HUES48 (cell line): Measurements from ENCODE around the gene ATM.

Experiments used
- H3K27ac ChIP-seq: one replicate; pipeline ENCODE4 v1.7.0; 2013; ENCODE audit warnings: low read depth, low read length, inconsistent platforms
- H3K27me3 ChIP-seq: 2 replicates; pipeline ENCODE4 v1.6.1; 2013; ENCODE audit warnings: mild to moderate bottlenecking, low read length; ENCODE audit not compliant: control insufficient read depth, insufficient read depth
- H3K36me3 ChIP-seq: 2 replicates; pipeline ENCODE4 v1.6.1; 2013; ENCODE audit warnings: low read length; ENCODE audit not compliant: control insufficient read depth, insufficient read depth
- H3K4me1 ChIP-seq: 2 replicates; pipeline ENCODE4 v1.6.1; 2013; ENCODE audit warnings: mild to moderate bottlenecking, low read length; ENCODE audit not compliant: control insufficient read depth, insufficient read depth
- H3K4me3 ChIP-seq: 2 replicates; pipeline ENCODE4 v1.5.1; 2013; ENCODE audit warnings: mild to moderate bottlenecking, low read depth, low read length
- H3K9ac ChIP-seq: 2 replicates; pipeline ENCODE4 v1.6.1; 2013; ENCODE audit warnings: mild to moderate bottlenecking, low read depth, low read length, moderate library complexity
- H3K9me3 ChIP-seq: 2 replicates; pipeline ENCODE4 v1.6.1; 2013; ENCODE audit warnings: low read length; ENCODE audit not compliant: control insufficient read depth, insufficient read depth

ATM gene

DNA sequence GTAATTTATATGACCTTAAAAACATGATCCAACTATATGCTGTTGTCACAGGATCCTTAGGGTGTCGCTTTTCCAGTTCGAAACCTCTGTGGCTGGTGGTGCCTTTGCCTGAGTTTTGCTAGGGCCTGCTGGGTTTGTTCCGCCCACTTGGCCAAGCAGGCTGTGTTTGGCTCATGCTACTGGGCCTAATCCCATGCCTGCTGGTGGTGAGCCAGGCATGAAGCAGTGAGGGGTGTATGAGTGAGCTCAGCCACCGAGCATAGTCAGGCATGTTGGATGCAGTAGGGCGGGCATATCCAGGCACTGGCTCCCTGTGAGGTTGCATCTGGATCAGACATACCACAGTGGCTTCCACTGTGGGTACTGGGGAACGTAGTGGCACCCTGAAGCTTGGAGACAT lies 16.7 kb upstream of the ATM start:
- Histone ChIP-seq H3K27me3 (no peaks in the 10 kb centered on the region), H3K4me1 (peaks cover 4% of the 10 kb centered on the region; the same call in 1 of the 2 replicates), H3K27ac (no peak overlapping the region), H3K4me3 (no peak overlapping the region), H3K9me3 (peaks cover 20% of the 10 kb centered on the region), H3K9ac (no peak overlapping the region), H3K36me3 (peaks cover 71% of the 10 kb centered on the region)

DNA sequence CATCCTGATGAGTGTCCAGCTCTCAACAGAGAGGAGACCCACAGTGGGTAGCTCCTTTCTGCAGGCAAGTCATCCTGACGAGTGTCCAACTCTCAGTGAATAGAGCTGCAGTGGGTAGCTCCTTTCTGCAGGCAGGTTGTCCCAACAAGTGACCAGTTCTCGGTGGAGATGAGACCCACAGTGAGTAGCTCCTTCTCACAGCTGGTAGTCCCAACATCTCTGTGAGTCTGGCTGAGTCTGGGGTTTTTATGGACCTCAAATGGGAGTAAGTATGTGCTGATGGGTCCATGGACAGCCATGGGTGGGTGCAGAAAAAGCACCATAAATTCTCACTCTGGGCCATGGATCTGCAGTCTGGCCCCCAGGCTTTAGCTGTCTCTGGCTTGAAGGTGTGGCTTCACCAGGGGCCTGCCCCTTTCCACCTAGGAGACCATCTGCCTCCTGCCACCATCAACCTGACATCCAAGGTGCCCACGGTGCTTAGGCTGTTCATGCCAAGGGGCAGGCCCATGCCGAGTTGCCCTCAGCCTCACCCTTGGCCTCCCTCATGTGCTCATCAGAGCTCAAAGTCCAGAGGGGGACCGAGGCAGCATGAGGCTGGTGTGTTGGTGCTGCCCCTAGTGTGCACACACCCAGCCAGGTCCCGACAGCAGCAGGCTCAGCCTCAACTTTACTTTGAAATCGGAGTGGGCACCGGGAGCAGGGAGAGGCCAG lies 15.7 kb upstream of the ATM start:
- Histone ChIP-seq H3K9ac (no peak overlapping the region), H3K4me3 (no peak overlapping the region), H3K27ac (no peak overlapping the region), H3K9me3 (peaks cover 20% of the 10 kb centered on the region), H3K36me3 (peaks cover 69% of the 10 kb centered on the region), H3K4me1 (no peaks in the 10 kb centered on the region), H3K27me3 (no peaks in the 10 kb centered on the region)

GRCh38 chr11:108207683-108208060 lies 15.2 kb upstream of the ATM start:
- Histone ChIP-seq H3K4me3 (no peak overlapping the region), H3K4me1 (no peaks in the 10 kb centered on the region), H3K36me3 (peaks cover 67% of the 10 kb centered on the region), H3K9ac (no peak overlapping the region), H3K27me3 (no peaks in the 10 kb centered on the region), H3K9me3 (peaks cover 20% of the 10 kb centered on the region), H3K27ac (no peak overlapping the region)

DNA sequence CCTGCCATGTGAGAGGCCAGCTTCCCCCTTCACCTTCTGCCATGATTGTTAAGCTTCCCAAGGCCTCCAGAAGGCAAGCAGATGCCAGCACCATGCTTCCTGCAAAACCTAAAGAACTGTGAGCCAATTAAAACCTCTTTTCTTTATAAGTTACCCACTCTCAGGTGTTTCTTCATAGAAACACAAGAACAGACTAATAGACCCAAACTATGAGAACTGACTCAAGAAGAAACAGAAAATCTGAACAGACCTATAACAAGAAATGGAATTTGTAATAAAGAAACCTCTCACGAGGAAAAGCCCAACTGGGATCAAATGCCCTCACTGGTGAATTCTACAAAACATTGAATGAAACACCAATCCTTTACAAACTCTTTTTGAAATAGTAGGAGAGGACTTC lies 12.4 kb upstream of the ATM start:
- no peak overlapping the region for H3K4me3 ChIP-seq
- peaks cover 13% of the 10 kb centered on the region for H3K9me3 ChIP-seq
- no peaks in the 10 kb centered on the region for H3K27me3 ChIP-seq
- H3K9ac ChIP-seq, result no peak overlapping the region
- peaks cover 56% of the 10 kb centered on the region for H3K36me3 ChIP-seq
- no peaks in the 10 kb centered on the region for H3K4me1 ChIP-seq
- H3K27ac ChIP-seq, result no peak overlapping the region

- H3K36me3 ChIP-seq, result peaks cover 26% of the 10 kb centered on the region
- peaks cover 3% of the 10 kb centered on the region; the same call in 1 of the 2 replicates for H3K4me1 ChIP-seq
- no peak overlapping the region for H3K27ac ChIP-seq
- no peaks in the 10 kb centered on the region for H3K27me3 ChIP-seq
- H3K9me3 ChIP-seq, result no peaks in the 10 kb centered on the region
- no peak overlapping the region for H3K9ac ChIP-seq
- no peak overlapping the region for H3K4me3 ChIP-seq
Observed at GRCh38 chr11:108213784-108214183, 9.1 kb upstream of the ATM start.

- H3K4me1 ChIP-seq, result peaks cover 26% of the 10 kb centered on the region
- H3K9ac ChIP-seq, result no peak overlapping the region
- no peak overlapping the region for H3K4me3 ChIP-seq
- no peaks in the 10 kb centered on the region for H3K27me3 ChIP-seq
- peaks cover 13% of the 10 kb centered on the region for H3K36me3 ChIP-seq
- no peak overlapping the region for H3K27ac ChIP-seq
- H3K9me3 ChIP-seq, result no peaks in the 10 kb centered on the region
Observed at GRCh38 chr11:108216988-108217387, 5.9 kb upstream of the ATM start.

DNA sequence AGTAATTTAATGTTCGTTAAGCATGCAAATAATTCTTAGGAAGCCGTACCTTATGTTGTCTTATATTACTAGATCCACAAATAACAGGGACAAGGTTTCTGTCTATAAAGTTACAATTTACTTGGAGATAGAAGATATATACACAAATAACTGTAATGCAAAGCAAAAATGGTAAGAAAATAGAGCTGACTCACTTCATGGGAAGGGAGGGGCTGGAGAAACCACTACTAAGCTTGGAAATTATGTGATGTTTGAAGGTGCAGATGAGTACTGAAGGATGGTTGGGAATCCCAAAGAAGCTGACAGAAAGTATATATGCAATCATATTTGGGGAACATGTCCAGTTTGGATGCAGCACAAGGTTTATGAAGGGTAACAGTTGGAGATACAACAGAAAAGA lies 4.4 kb upstream of the ATM start:
- H3K9ac ChIP-seq, result no peak overlapping the region
- no peak overlapping the region for H3K4me3 ChIP-seq
- H3K27me3 ChIP-seq, result no peaks in the 10 kb centered on the region
- no peaks in the 10 kb centered on the region for H3K9me3 ChIP-seq
- H3K27ac ChIP-seq, result no peak overlapping the region
- peaks cover 26% of the 10 kb centered on the region for H3K4me1 ChIP-seq
- peaks cover 7% of the 10 kb centered on the region for H3K36me3 ChIP-seq

- Histone ChIP-seq H3K27me3 (no peaks in the 10 kb centered on the region), H3K27ac (peak overlapping the region; percentile 24), H3K36me3 (peaks cover 1% of the 10 kb centered on the region; the same call in 1 of the 2 replicates), H3K4me3 (peak overlapping the region; percentile 7; the same call in 1 of the 2 replicates), H3K9ac (no peak overlapping the region), H3K4me1 (peaks cover 28% of the 10 kb centered on the region), H3K9me3 (no peaks in the 10 kb centered on the region)
Observed at GRCh38 chr11:108218912-108219783, 3.7 kb upstream of the ATM start.

DNA sequence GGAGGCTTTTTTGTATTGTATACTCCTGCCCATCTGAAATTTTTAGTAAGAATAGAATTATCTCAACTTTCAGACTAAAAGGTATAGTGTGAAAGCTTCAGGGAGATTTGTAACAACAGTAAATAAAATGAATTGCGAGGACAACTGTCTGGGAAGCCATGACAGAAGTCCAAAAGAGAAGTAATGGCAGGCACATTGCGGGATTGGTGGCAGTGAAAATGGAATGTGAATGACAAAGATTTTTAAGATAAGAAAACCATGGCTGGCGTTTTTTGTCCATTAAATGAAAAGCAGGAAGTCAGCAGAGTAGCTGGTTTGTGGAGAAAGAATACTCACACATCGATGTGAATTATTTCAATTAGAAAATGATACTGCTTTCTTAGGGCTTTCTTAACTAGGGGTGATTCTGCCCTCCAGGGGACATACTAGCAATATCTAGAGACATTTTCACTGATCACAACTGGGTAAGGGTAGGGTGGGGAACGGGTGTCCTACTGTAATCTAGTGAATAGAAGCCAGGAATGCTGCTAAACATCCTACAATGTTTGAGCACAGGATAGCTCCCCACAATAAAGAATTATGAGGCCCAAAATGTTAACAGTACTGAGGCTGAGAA lies 2.0 kb upstream of the ATM start:
- H3K4me3 ChIP-seq, result peak overlapping the region; percentile 78
- no peaks in the 10 kb centered on the region for H3K27me3 ChIP-seq
- H3K9me3 ChIP-seq, result no peaks in the 10 kb centered on the region
- H3K36me3 ChIP-seq, result no peaks in the 10 kb centered on the region
- no peak overlapping the region for H3K9ac ChIP-seq
- peaks cover 40% of the 10 kb centered on the region for H3K4me1 ChIP-seq
- H3K27ac ChIP-seq, result no peak overlapping the region

GRCh38 chr11:108221371-108221770 lies 1.5 kb upstream of the ATM start:
- H3K9ac ChIP-seq, result peak overlapping the region; percentile 84
- H3K27ac ChIP-seq, result no peak overlapping the region
- H3K27me3 ChIP-seq, result no peaks in the 10 kb centered on the region
- peaks cover 40% of the 10 kb centered on the region for H3K4me1 ChIP-seq
- peak overlapping the region; percentile 78 for H3K4me3 ChIP-seq
- H3K9me3 ChIP-seq, result no peaks in the 10 kb centered on the region
- no peaks in the 10 kb centered on the region; the same call in 1 of the 2 replicates for H3K36me3 ChIP-seq
